Medulla oblongata (tissue), 1 donor: ENCODE data around the gene MEGF6.

Experiments
- DNase-seq: peaks from one replicate; pipeline ENCODE4 v3.0.0-alpha.2; 2015; ENCODE audit errors: extremely low spot score

Gene MEGF6

GRCh38 chr1:3553166-3553939 is 58.0 kb downstream of the MEGF6 start:
- no peak for DNase-seq

DNA sequence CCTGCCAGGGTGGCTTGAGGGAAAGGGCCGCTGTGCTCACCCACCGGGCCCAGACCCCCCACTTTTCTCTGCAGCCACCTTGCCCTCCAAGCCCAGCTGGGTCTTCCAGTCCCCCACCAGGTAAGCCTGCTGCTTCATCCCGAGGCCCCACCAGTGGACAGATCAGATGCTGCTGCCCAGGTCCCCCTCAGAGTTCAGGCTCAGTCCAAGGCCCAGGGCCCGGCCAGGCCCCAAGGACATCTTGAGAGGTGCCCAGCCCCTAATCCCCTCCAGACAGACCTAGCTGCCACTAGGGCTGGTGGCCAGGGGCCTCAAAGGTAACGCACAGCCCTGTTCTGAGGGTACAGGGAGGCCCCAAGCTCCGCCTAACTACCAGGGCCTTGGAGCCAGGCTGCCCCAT is 58.6 kb downstream of the MEGF6 start:
- DNase-seq = no peak

- DNase-seq = no peak
Observed at GRCh38 chr1:3552176-3552575, 59.1 kb downstream of the MEGF6 start.

- no peak for DNase-seq
Observed at GRCh38 chr1:3551711-3552110, 59.6 kb downstream of the MEGF6 start.

DNA sequence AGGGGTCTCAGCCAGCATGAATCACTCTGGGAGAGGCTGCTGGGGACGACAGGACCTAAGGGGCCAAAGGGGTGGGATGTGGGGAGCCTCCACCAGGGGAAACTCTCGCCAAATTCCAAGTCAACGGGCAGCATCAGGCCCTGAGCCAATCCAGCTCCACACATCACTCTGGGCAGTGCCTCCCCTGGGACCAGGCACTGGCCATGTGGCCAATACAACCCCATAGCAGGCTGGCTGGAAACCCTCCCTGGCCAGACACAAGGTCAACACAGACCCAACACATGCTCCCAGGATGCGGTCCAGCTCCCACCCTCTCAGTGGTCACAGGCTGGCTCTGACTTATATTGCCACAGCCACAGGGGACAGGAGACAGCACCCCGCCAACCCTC is 60.0 kb downstream of the MEGF6 start:
- DNase-seq = no peak

DNA sequence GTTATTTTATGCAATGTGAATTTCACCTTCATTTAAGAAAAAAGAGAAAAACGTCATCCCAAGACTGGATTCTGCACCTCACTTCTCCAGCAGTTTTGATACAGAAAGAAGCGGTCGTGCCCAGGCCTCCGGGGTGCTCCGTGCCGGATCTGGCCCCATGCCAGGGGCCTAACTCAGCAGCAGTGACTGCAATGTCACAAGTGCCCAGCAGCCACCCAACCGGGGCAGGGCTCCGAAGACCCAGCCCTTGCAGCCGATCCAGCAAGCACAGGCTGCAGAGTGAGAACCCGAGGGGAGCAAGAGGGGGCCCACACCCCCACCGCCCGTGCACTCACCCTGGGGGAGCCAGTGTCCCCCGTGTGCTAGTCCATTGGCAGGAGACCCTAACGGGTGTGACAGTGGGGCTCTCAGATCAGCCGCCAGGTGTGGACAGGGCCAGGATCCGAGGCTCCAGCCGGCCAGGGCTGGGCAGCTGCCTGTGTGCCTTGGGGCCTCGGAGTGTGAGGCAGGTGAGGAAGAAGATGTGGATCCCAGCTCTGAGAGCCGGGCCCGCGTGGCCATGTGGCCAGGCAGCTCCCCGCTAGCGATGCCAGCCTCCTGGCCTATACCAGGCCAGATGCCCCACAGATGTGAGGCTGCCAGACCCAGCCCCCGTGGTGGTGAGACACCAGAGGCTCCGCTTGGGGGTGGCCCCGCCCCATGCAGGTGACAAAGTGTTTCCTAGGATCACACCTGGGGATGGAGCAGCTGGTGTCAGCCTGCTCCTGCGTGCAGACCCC is 60.6 kb downstream of the MEGF6 start:
- no peak for DNase-seq

GRCh38 chr1:3548895-3549294 is 62.4 kb downstream of the MEGF6 start:
- DNase-seq = no peak

GRCh38 chr1:3548156-3548893 is 63.0 kb downstream of the MEGF6 start:
- DNase-seq = no peak

- DNase-seq = no peak
Observed at GRCh38 chr1:3547055-3548005, 64.0 kb downstream of the MEGF6 start.

DNA sequence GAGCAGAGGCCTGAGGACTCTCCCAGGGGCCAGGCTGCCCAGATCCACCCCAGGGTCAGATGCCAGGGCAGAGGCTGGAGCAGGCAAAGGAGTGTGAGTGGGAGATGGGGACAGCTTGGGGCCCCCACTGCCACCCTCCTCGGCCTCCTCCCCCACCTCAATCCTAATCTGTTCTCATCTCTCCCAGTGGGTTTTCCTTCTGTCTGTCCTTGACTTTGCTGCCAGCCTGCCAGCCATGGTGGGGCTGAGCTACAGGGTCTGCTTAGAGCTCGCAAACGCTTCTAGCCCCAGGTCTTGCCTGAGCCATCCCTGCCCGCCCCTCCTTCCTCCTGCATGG is 65.3 kb downstream of the MEGF6 start:
- no peak for DNase-seq

- DNase-seq = no peak
Observed at GRCh38 chr1:3545363-3546047, 65.8 kb downstream of the MEGF6 start.

DNA sequence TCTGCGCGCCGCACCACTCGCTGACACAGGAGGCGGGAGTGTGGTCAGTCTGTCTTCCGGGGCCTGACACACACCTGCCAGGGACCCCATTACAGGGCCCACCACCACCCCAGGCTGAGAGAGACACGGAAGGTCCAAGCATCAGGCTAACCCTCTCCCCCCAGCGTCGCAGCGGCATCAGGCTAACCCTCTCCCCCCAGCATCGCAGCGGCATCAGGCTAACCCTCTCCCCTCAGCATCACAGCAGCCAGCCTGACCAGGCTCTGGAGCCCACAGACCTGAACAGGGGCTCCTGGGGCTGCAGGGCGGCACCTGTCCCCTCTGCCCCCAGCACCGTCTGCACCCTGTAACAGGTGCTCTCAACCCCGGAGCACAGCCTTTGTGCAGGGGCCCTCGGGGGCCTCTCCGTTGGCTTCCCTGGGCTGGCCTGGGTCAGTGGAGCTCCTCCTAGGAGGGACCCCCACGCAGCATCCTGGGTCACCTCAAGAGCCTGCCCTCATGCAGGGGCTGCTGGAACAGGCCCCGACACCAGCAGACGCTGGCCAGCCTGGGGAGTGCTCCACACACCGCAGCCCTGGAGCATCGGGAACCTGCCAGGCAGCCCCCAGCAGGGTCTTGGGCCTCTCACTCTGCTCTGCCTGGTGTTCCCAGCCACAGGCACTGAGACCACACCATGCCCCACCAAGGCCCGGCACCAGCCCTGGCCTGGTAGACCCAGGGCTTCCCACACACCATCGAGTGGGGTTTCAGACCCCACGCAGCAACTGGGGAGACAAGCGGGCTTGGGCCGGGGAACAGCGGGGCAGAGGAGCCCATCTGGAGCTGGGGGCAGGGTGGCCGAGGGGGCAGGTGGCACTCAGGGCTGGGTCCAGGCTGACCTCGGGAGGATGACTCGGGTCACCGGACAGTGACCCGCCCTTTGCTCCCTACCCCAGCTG is 67.0 kb downstream of the MEGF6 start:
- no peak for DNase-seq

DNA sequence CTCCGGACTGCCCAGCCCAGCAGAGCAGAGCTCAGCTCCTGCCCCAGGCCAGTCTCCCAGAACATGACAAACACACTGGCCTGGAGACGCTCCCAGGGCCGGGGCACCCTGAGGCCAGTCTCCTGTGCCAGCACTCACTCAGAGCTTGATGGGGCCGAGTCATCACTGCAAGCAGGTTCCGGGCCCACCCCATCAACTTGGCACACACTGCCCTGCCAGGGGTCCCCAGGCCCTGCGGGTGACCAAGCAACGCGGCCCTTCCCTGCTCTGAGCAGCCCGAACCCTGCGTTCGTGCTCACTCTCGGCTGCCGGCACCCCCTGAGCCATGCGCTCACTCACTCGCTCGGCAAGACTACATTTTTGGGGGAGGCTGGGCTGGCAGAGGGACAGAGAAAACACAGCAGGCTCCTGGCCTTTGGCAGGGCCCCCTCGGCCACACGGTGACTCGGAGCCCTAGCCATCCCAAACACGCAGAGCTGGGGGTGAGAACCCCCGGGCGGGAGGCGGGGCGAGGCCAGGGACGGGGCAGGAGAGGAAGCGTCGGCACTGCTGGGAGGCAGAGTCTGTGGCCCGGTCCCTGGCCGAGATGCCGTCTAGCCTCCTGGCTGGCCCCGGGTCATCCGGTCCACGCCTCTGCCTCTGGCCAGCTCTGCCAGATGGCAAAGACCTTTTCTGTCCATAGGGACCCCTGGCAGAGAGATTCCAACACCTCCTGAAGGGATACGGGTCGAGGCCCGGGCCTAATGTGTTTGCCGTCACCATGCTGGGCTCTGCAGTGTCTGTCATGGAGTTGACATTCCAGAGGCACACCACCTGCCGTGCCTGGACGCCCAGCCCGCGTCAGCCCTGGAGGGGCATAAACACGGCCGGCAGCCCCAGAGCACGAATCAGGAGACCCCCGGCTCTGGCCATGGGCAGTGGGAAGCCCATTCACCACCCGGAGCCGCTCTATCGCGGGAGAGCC is 68.0 kb downstream of the MEGF6 start:
- peak; percentile 50 for DNase-seq

DNA sequence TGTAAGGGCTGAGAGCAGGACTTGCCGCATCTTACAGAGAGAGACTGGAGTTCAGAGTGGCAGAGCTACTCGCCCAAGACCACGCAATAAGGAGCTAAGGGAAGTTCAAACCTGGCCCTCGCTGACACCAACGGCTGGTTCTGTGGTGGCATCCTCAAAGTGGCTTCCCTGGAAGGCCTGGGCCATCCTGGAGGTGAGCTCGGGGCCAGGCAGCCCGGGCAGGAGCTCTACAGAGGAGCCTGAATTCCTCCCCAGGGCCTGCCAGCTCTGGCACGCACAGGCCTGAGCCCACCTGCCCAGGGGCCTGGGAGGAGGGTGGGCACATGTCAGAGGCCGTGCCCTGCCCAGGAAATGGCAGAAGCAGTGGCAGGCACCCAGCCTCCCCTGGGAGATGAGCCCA is 68.6 kb downstream of the MEGF6 start:
- DNase-seq = no peak

DNA sequence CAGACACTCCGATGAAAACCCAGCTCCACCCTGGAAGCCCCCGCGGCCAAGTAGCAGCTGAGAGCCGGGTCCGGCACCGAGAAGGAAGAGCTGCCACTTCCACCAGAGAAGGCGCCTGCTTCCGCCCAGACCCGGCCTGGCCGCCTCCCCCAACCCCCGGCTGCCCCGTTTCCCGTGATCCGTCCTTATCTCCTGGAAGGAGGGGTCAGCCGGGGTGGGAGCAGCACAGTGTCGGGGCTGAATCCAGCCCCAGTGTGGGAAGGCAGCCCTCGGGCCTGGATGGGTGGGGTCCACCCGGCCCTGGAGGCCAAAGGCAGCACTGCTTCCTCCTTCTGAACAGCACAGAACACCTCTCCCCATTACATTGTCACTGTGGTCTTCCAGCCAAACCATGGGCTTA is 69.4 kb downstream of the MEGF6 start:
- DNase-seq = no peak

DNA sequence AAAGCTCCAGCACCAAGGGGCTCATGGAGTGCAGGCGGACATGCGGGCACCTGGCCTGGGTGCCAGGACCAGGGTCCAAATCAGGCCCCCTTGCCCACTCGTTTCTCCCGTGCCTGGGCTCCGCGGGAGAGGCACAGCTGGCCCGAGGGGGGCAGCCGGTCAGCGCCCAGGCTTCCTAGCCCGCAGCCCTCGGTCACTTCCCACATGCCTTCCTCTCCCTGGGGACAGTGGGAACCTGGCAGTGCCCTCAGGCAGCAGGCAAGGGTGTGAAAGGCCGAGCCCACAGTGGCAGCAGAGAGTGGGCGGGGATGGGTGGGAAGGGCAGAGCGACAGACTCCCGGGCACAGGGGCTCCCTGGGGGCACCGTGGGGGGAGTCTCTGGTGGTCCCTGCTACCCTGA is 69.8 kb downstream of the MEGF6 start:
- DNase-seq = no peak

DNA sequence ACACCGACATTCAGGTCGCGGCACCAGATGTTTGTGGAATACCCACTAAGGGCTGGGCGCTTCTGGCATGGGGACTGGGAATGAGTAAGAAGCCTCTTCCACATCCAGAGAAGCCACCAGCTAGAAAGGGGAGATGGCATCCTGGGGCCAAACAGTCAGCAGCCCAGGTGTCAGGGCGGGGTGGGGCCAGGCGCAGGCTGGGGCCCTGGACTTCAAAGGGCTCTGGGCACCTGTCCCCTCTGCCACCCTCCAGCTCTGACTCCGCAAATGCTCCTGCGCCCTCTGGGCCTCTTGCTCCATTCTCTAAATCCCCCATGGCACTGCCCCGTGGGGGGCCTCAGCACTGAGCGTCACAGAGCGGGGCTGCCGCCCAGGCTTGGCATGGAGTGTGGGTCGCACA is 70.4 kb downstream of the MEGF6 start:
- no peak for DNase-seq

DNA sequence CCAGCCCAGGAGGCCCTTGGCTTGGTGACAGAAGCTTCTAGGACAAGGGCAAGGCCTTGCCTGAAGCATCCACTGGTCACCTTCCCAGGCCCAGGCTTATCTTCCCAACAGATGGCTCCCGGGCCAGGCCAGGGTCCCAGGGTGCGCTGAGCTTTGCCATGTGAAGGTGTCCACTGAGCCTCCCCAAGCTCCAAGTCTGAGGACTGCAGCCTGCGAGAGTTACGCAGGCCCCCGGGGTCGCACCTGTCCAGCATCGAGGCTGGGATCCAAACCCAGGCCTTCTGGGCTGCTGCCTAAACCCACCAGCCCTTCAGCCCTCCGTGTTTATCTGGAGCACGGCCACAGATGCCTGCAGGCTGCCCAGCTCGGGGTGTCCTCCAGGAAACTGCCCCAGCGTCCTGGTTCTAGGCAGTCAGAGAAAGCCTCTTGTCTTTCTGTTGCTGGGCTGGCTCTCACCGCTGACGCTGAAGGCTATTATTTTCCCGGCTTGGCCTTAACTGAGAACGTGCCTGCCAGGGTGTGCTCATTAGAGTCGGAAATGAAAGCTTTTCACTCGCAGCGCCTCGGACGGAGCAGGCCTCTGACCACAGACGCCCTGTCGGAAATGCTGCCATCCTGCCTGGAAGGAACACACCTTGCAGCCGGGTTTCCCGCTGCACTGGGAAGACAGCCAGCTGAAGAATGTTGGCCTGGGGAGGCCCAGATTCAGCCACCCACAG is 71.4 kb downstream of the MEGF6 start:
- peak; percentile 62 for DNase-seq
